Endothelial cell of umbilical vein (primary cell): ENCODE measurements around the gene C10orf143. TPM values are rescaled to one million over a fixed set of nuclear protein-coding genes. Genes with fewer than 3 reads are reported as not detected.
A peak's percentile ranks its signal among the peaks of the same experiment; 100 is the strongest.

ENCODE experiments used
- BruUV-seq: library from RNA; stranded (reverse); fragments of 400-500 nt; replicated peaks from 2 replicates; lab custom pipeline; 2021; lab: Mats Ljungman, UMichigan
- CTCF ChIA-PET: fragments of 300-600, 350-600 bp; sonication (Branson Sonifier 250); formaldehyde crosslinking; loops from one replicate; lab custom pipeline; 2021; ENCODE audit warnings: antibody characterized with exemption, inconsistent platforms; lab: Charles Lee
- POLR2A ChIA-PET: fragments of 300-600, 350-600 bp; sonication (Branson Sonifier 250); formaldehyde crosslinking; loops from one replicate; lab custom pipeline; 2021; ENCODE audit warnings: antibody characterized with exemption, inconsistent platforms; lab: Charles Lee
- DNase-seq: peaks from one replicate; pipeline ENCODE4 v3.0.0-alpha.2; 2011; ENCODE audit warnings: low read depth, low spot score
- FAIRE-seq: peaks from 2 replicates; lab custom pipeline; 2011; peaks lifted over from hg19 to GRCh38; lab: Jason Lieb, UNC
- H2AFZ ChIP-seq: 2 replicates; pipeline ENCODE4 v1.6.0; 2012; ENCODE audit warnings: low read depth, low read length, control low read depth, inconsistent platforms
- H3K27ac ChIP-seq: 2 replicates; pipeline ENCODE4 v1.5.1; 2011; ENCODE audit warnings: low read depth, mild to moderate bottlenecking, control low read depth, low read length, moderate library complexity; ENCODE audit not compliant: insufficient read depth
- H3K27me3 ChIP-seq, 2 experiments: 2 replicates each; pipeline versions ENCODE4 v1.6.0 to v1.6.1; 2011; ENCODE audit warnings: low read length in 2 of 2, mixed read lengths in 1 of 2; ENCODE audit not compliant: control insufficient read depth in 2 of 2, insufficient read depth in 2 of 2
- H3K36me3 ChIP-seq, 2 experiments: 2 replicates in 1 of 2; 3 replicates in 1 of 2; pipeline ENCODE4 v1.5.1; 2011; ENCODE audit warnings: low read length in 2 of 2, mild to moderate bottlenecking in 1 of 2, moderate library complexity in 1 of 2; ENCODE audit not compliant: control insufficient read depth in 2 of 2, insufficient read depth in 2 of 2; ENCODE audit errors: extremely low read depth in 1 of 2
- H3K4me1 ChIP-seq: 3 replicates; pipeline ENCODE4 v1.5.1; 2011; ENCODE audit warnings: mild to moderate bottlenecking, low read length; ENCODE audit not compliant: control insufficient read depth, insufficient read depth; ENCODE audit errors: extremely low read depth
- H3K4me2 ChIP-seq: 2 replicates; pipeline ENCODE4 v1.6.1; 2011; ENCODE audit warnings: low read length, control low read depth, mixed read lengths; ENCODE audit not compliant: insufficient read depth
- H3K4me3 ChIP-seq, 3 experiments: fragments of 200-600 bp in 1 of 3; sonication (generic), shearing (Covaris generic) in 1 of 3; replicated peaks in 1 of 3; 2 replicates each; pipeline ENCODE4 v1.5.1; 2011 to 2016; ENCODE audit warnings: control low read depth in 3 of 3, low read length in 3 of 3, mild to moderate bottlenecking in 2 of 3, inconsistent platforms in 1 of 3, low read depth in 1 of 3, moderate library complexity in 1 of 3; ENCODE audit not compliant: insufficient read depth in 1 of 3
- H3K79me2 ChIP-seq: 2 replicates; pipeline ENCODE4 v1.6.0; 2012; ENCODE audit warnings: low read length, inconsistent platforms; ENCODE audit not compliant: control insufficient read depth, insufficient read depth
- H3K9ac ChIP-seq: replicated peaks from 2 replicates; pipeline ENCODE3; 2011; ENCODE audit warnings: low read length, control low read depth; ENCODE audit not compliant: insufficient read depth; ENCODE audit errors: extremely low read depth
- H3K9me1 ChIP-seq: replicated peaks from 3 replicates; pipeline ENCODE4 v1.6.0; 2011; ENCODE audit warnings: mild to moderate bottlenecking, low read length; ENCODE audit not compliant: control insufficient read depth, insufficient read depth; ENCODE audit errors: extremely low read depth
- H3K9me3 ChIP-seq: replicated peaks from 2 replicates; pipeline ENCODE4 v1.5.1; 2012; ENCODE audit warnings: low read length, inconsistent platforms; ENCODE audit not compliant: control insufficient read depth, insufficient read depth
- H4K20me1 ChIP-seq: replicated peaks from 2 replicates; pipeline ENCODE3; 2011; ENCODE audit warnings: mild to moderate bottlenecking, low read length; ENCODE audit not compliant: control insufficient read depth, insufficient read depth; ENCODE audit errors: extremely low read depth
- CTCF ChIP-seq, 2 donors: IDR thresholded peaks; 1 replicate in 1 of 2; 2 replicates in 1 of 2; pipeline ENCODE4 v1.5.1; 2011; ENCODE audit warnings: low read length in 2 of 2, mild to moderate bottlenecking in 2 of 2, moderate library complexity in 2 of 2, control low read depth in 1 of 2, inconsistent platforms in 1 of 2, low read depth in 1 of 2; ENCODE audit not compliant: insufficient read depth in 1 of 2; ENCODE audit errors: extremely low read depth in 1 of 2
- EZH2 ChIP-seq: IDR thresholded peaks from 2 replicates; pipeline ENCODE4 v1.6.1; 2012; ENCODE audit warnings: borderline replicate concordance, low read depth, mild to moderate bottlenecking, moderate library complexity, low read length, inconsistent platforms; ENCODE audit not compliant: severe bottlenecking
- FOS ChIP-seq: IDR thresholded peaks from 2 replicates; pipeline ENCODE4 v1.6.1; 2011; ENCODE audit warnings: mild to moderate bottlenecking, low read length, moderate library complexity, borderline replicate concordance; ENCODE audit not compliant: insufficient read depth
- GATA2 ChIP-seq: IDR thresholded peaks from 2 replicates; pipeline ENCODE4 v1.7.0; 2011; ENCODE audit warnings: low read depth, mild to moderate bottlenecking, moderate library complexity, mixed read lengths, low read length; ENCODE audit not compliant: insufficient read length, insufficient read depth
- JUN ChIP-seq: IDR thresholded peaks from 2 replicates; pipeline ENCODE4 v1.6.1; 2011; ENCODE audit warnings: borderline replicate concordance, low read depth; ENCODE audit not compliant: insufficient read length, insufficient read depth
- MAX ChIP-seq: IDR thresholded peaks from 2 replicates; pipeline ENCODE4 v1.6.1; 2011; ENCODE audit not compliant: insufficient read depth, insufficient read length
- MYC ChIP-seq: IDR thresholded peaks from one replicate; pipeline ENCODE4 v1.6.1; 2011; ENCODE audit warnings: mild to moderate bottlenecking, low read depth, low read length
- POLR2A ChIP-seq: IDR thresholded peaks from 2 replicates; pipeline ENCODE4 v1.6.1; 2012; ENCODE audit warnings: low read depth, mild to moderate bottlenecking, control low read depth, low read length
- POLR2AphosphoS5 ChIP-seq: IDR thresholded peaks from 2 replicates; pipeline ENCODE4 v1.6.1; 2012; ENCODE audit warnings: low read depth, mild to moderate bottlenecking, control low read depth, low read length, moderate library complexity; ENCODE audit not compliant: insufficient read depth
- dilution Hi-C: fragments of 300-500 bp; cut with MboI; formaldehyde crosslinking; loops from one replicate; pipeline ENCODE4 v1.15.0; 2019; ENCODE audit warnings: low sequenced_read_pairs; ENCODE audit not compliant: extremely low pct_ligation_motif_present
- intact Hi-C: fragments of 100-400 bp; cut with micrococcal nuclease; formaldehyde crosslinking; loops from one replicate; pipeline ENCODE4 v1.10.0; 2022
- polyA plus RNA-seq, 4 experiments: library from polyadenylated mRNA; depleted of rRNA in 3 of 4; stranded (reverse) in 3 of 4; unstranded in 1 of 4; fragments of >200 nt; gene quantifications; 2 replicates each; pipeline versions ENCODE4 v1.2.1 to v1.2.3, GENCODE V29; 2011 to 2012; ENCODE audit warnings: missing spikeins in 1 of 4
- total RNA-seq: library from RNA; stranded (reverse); gene quantifications from 2 replicates; pipeline ENCODE4 v1.2.3, GENCODE V29; 2021

Gene C10orf143
- total and polyA plus RNA-seq, 2 donors (not counting 3 experiments of a cell fraction or from before 2014, with no cell fraction given): 0.26 to 0.44 TPM

- H3K36me3 ChIP-seq: no peaks in the 10 kb centered on the region
- H3K27ac ChIP-seq: no peak overlapping the region
- DNase-seq (peak; percentile 76), FAIRE-seq (peak; percentile 93)
- dilution Hi-C loops: no loop called here
- peak overlapping the region; percentile 50 for H2AFZ ChIP-seq
- TF ChIP-seq MYC: no peak
- TF ChIP-seq MAX: peak; percentile 24
- TF ChIP-seq POLR2AphosphoS5: no peak
- no peak for TF ChIP-seq FOS
- no peak for TF ChIP-seq POLR2A
- TF ChIP-seq GATA2: peak; percentile 74
- no peak for TF ChIP-seq JUN
- no peak for TF ChIP-seq EZH2
- TF ChIP-seq CTCF (IDR thresholded peaks at IDR 0.05; ENCODE audit: extremely low read depth in 1 of 2, insufficient read depth in 1 of 2, low read depth in 1 of 2, low read length in 2 of 2): peak; percentile 73
- CTCF ChIA-PET: interaction anchor here (0.6 to 3.2 kb wide), 15 partner anchors 9 to 1949 kb away, joined by 3 to 26 read pairs (median 4); partner anchors contain the start of genes C10orf143 and GLRX3
- no peak overlapping the region for H3K4me3 ChIP-seq
- no peaks in the 10 kb centered on the region for H3K9me1 ChIP-seq
- POLR2A ChIA-PET: no interaction called here
- no peak overlapping the region for H3K9ac ChIP-seq
- H3K79me2 ChIP-seq: no peaks in the 10 kb centered on the region
- peaks cover 5 to 8% of the 10 kb centered on the region in 2 experiments for H3K27me3 ChIP-seq
- no peak overlapping the region for H3K4me2 ChIP-seq
- no peaks in the 10 kb centered on the region for H4K20me1 ChIP-seq
- intact Hi-C loops: loop anchor here (1.0 to 5.0 kb wide), 5 partner anchors 16 to 1863 kb away; no protein-coding TSS in a partner anchor
- no peaks in the 10 kb centered on the region for H3K4me1 ChIP-seq
- H3K9me3 ChIP-seq: no peaks in the 10 kb centered on the region
- BruUV-seq: no TSS peak
Measured at GRCh38 chr10:130127364-130128061, 16.9 kb upstream of the C10orf143 start.
